ENCODE measurements around the gene RNF151.

DNA sequence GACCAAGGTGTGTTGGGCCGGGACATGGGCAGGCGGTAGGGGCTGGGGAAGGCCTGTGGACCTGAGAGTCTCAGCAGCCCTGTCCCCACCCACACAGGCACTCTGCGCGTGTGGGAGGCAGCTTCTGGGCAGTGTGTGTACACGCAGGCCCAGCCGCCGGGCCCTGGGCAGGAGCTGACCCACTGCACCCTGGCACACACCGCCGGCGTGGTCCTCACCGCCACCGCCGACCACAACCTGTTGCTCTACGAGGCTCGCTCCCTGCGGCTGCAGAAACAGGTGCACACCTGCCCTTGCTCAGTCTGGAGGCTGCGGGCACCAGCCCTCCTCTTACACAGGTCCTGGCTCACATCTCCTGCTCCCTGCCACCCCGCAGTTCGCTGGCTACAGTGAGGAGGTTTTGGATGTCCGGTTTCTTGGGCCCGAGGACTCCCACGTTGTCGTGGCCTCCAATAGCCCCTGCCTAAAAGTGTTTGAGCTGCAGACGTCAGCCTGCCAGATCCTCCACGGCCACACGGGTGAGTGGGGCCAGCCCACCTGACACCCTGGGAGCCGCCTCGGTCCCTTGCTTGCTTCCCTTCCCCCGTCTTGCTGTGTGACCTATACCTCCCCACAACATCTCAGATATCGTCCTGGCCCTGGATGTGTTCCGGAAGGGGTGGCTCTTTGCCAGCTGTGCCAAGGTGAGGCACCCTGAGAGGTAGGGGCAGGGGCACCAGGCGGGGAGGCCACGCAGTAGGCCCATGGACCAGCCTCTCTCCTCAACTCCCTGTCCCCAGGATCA lies 9.0 kb downstream of the RNF151 start:
- TF ChIP-seq CTCF (conservative IDR thresholded peaks at IDR 0.05; ENCODE audit: low read length) (no peak), EZH2phosphoT487 (IDR thresholded peaks at IDR 0.05; ENCODE audit: borderline replicate concordance, low read depth, low read length) (no peak)

Measured in OCI-LY7 (cell line).